Stimulated activated CD4-positive, alpha-beta T cell treated with anti-CD3 and anti-CD28 coated beads, Interleukin-1b, Interleukin-23, amount 100 ng/mL, for 4 hours (primary cell): Measurements from ENCODE around the gene ABCA1.
"Not testable (repeated sequence)": the region's sequence is repeated elsewhere in the genome, so short reads cannot be mapped to it uniquely, and the experiment has no call there.

ENCODE experiments used
- DNase-seq, 2 donors: peaks; one replicate each; pipeline ENCODE4 v3.0.0-alpha.2; 2020; ENCODE audit warnings: low read depth in 2 of 2

ABCA1 gene

DNA sequence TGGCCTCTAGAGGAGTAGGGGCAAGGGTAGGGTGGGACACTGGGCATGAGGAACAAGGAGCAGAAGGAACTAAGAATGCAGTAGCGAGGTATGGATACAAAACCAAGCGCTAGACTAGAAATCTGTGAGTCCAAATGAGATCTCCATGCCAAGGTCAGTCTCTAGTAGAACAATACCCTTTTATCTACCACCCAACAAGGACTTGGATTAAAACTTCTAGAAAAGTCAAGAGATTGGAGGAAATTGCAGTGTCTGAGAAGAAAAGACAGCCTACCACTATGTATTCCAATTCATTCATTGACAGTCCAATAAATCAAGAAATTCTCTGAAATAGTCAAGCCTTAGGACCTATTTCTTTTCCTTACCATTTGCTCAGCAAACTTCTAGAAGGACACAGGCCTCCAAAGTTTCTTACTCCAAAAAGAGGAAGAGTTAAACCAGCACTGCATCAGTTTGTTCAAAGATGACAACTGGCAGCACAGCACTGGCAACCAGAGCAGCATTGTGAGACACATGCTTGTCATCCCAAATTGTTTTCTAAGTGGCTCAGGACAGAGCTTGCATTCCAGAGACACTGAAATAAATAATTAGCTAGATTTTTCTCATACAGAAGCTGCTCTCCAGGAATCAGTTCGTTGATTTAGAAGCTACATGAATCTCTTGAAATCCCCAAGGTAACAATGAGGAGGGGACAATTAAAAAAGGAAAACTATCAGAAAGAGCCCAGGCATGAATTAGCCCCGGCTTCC lies 22.6 kb downstream of the ABCA1 start:
- DNase-seq = no peak

DNA sequence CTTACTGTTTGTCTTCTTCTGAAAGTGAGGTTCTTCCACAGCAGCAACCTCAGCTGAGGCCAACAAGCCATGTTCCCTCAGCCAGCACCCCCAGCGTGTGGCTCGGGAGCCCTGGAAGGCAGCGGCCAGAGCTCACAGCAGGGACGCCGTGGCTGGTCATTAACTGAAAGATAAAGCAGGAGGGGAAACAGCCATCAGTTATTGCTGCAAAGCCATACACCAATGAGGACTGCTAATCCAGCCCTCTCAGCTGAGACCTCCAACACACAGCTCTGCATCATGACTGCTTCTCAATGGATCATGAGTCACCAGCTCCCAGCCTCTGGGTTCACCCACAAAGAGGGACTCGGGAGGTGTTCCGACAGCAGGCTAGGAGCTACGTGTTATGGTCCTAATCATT lies 24.3 kb downstream of the ABCA1 start:
- no peak for DNase-seq

DNA sequence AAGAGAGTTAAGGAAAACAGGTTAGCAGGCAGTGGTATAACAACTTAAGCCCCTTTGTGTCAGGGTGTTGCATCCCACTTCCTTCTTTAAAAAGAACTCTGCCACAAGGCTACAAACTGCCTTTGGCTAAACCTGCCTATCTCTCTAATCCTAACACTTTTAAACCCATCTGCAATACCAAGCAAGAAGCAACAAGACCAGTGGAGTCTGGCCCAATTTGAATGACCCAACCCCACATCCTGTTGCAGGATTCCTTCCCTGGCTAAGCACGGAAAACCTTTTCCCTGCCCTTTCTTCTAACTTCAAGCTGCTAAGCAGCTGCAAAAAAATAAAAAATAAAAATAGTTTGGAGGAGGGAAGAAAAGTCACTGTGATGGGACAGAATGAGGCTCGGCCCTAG lies 27.1 kb downstream of the ABCA1 start:
- no peak for DNase-seq

DNA sequence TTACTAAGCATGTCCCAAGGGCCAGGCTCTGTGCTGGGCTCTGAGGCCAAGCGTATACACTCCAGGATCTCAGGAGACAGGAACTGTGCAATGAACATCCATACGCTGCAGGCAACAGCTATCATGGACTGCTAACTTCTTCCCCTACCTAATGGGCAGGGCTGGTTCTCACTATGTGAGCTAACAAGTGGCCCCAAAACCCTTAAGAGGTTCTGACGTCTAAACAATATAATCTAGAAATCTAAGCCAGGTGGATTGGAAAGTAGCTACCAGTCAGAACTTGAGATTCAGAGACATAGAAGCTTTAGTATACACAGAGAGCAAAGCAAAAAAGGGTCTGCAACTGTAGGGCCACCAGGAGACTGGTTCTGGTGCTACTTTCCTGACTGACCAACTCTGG lies 27.6 kb downstream of the ABCA1 start:
- DNase-seq = no peak

DNA sequence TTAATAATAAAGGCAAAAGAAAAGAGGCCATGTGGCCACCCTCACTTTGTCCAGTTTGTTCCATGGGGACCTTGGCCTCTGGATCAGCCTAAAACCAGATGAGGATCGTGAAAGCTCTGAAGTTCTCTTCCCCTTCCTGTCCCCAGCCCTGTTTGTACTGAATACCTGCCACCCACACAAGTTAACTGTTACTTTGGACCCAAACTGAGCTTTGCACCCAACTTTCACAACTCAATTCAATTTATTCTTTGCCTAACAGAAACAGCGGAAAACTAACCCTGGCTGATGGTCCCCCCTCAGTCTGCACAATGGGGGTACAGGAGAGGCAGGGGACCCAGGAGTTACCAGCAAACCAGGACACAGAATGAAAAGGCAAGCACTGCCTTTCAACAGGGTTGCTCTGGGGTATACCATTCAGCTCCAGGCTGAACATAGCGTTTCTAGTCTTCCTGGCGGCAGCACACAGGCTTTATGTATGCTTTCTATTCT lies 28.2 kb downstream of the ABCA1 start:
- no peak for DNase-seq

DNA sequence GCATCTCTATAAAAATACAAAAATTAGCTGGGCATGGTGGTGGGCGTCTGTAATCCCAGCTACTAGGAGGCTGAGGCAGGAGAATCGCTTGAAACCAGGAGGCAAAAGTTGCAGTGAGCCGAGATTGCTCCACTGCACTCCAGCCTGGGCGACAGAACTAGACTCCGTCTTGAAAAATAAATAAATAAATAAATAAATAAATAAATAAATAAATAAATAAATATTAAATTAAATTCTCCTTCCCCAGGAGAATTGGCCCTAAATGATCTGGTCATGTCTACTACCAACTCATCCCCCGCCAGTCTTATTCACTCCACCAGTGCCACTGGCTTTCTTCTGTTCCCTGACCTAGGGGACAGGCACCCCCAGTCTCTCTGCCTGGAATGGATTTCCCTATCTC lies 29.6 kb downstream of the ABCA1 start:
- DNase-seq = not testable (repeated sequence)

DNA sequence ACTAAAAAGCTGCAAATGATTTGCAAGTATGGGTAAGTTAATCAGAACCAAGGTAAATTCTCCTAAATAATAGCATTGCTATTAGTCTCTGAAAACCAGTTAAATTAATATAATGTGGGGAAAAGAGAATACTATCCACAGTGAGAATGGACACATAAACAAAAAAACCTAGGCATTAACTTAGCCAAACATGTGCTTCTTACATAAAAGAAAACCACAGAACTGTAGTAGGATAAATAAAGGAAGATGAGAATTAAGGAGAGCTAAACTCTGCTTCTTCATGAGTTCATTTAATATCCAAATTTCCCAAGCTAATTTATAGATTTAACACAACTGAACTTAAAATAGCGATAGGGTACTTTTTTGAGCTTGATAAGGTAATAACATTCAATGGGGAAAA lies 31.8 kb downstream of the ABCA1 start:
- DNase-seq = no peak

DNA sequence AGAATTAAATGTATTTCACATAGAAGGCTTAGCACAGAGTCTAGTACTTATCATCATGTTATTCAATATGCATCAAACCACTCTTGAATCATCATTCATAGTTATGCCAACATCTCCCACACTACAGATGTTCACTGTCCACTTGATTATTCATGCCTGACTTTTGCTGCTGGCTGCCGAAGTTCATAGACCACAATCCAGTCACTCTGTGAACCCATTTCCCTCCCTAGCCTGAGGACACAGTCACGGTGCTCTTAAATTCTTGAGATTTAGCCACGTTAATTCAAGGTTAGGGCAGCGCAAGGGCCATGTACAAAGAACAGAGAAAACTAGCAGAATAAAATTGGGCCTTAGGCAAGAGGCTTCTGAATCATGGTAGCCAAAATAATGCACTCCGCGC lies 32.4 kb downstream of the ABCA1 start:
- DNase-seq = no peak

DNA sequence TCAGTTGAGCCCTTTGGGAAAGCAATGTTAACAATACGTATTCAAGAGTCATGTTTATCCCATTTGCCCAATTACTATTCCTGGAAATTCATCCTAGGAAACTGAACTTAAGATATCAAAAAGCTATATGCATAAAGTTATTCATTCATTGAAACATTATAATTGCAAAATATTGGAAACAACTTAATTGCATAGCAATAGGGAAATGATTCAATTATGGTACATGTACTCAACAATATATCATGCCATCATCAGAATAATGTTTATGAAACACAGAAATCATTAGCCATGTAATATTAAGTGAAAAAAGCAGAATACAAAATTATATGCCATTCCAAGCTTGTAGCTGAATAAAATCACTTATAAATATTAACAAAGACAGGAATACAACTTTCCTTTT lies 35.3 kb downstream of the ABCA1 start:
- DNase-seq = no peak

DNA sequence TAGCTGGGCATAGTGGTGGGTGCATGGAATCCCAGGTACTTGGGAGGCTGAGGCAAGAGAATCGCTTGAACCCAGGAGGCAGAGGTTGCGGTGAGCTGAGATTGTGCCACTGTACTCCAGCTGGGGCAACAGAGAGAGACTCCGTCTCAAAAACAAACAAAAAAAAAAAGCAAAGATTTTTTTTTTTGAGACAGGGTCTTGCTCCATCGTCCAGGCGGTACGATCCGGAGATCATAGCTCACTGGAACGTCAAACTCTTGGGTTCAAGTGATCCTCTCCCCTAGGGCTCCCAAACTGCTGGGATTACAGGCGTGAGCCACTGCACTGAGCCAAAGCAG lies 37.6 kb downstream of the ABCA1 start:
- no peak for DNase-seq

DNA sequence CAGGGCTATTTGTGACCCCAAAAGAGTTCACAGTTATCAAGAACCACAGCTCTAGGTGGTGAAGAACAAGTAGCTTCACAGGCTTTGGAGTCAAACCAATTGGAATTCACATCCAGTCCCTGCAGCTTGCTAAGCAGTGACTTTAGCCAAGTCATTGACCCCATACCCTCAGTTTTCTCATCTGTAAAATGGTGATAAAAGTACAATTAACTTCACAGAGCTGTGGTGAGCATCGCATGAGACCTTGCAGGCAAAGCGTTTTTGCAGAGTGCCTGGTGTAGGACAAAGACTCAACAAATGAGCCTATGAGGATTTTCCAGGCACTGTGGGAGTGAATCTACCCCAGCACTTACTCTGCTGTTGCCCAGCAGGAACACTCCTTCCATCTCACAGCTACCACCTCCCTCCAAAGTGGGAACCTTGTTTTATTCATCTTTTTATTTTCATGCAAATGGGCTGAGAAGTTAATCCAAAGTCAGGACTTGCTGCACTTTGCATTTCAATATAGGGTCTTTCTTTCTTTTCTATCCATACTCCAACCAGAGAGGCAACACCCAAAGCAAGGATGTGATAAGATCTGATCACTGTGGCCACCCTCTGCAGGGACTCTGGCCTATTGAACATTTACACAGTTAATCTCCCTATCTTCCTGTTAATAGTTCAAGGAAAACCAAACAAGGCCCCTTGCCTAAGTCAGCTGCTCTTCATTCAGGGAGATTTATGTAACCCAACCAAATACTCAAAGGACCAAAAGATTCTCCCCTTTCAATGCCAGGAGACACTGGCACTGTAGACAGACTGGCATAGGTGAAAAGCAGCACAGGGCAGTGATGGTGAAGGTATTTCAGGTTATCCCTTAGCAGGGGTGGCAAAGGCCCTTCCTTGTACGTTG lies 41.9 kb downstream of the ABCA1 start:
- DNase-seq = no peak

DNA sequence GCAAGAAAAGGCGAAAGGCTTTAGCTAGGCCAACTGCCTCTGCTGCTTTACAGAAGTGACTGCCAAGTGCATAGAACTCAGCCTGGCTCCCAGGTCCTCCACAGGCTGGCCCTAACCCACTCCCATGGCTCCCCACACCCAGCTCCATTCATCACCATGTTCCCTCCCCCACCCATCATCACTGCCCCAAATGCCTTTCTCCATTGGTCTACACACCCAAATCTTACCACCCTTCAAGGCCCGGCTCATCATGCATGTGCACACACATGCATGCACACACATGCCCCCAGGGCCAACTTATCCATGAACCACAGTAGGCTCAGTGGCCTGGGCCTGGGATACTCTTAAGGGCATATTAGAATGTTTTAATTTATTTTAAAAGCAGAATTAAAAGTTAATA lies 44.8 kb downstream of the ABCA1 start:
- DNase-seq = no peak

DNA sequence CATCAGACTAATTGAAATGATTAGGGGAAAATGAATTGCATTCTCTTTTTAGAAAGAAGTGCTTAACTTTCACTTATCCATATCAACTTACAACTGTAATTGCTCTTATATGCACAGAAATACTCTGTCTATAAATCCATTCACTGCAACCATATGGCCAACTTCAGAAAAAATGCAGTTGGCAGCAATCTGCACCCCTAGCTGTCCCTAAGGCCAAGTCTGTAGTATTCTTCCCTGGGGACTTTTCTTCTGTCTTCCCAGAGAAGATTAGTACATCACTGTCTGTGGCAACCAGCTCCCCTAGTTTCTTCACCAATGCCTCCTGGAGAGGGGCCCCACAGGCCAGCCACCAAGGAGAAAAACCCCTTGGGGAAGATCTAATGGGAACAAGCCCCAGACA lies 45.4 kb downstream of the ABCA1 start:
- no peak for DNase-seq

DNA sequence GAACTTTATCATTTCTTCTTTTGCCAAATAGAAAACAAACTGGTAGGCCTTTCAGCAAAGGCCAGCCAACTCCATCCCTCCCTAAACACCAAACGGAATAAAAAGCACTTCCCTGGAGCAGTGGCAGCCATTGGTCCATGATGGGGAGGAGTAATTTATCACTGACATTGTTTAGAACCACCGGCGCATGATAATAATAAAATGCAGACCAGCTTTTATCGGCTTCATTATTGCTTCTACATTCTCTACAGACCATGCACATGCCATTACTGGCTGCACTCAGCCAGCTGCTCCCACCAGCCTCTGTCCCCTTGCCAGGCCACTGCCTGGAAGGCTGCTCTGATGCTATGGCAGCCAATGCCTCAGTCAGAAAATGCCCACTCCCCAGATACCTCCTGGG lies 45.9 kb downstream of the ABCA1 start:
- DNase-seq = no peak

DNA sequence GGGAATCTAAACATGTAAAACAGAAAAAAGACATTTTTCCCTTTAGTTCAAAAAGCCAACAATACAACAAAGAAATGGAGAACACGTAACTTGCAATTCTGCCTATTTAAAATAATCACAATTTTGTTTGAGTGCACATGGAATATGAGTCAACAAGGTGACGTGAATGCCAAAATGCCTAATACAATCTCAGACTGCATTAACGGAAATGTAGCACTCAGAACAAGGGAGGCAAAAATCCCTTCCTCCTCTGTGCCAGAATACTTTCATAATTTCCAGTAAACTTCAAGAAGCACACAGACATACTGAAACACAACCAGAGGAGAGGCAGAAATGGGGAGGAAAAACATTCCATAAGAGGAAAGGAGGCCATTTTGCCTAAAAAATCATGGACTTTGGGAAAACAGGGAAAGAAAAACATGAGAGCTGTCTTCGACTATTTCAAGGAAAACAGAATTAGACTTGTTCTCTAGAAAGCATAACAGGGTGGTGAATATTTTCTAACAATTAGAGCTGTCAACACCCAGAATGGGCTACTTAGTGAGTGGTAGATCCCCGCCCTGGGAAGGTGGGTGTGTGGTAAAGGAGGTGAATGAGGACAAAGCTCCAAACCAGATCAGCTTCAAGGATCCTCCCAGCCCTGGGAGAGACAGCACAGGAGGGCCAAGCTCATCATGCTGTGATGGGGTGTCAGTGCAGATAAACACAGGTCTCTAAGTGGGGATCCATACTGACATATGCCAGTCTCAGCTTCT lies 48.2 kb downstream of the ABCA1 start:
- no peak for DNase-seq

DNA sequence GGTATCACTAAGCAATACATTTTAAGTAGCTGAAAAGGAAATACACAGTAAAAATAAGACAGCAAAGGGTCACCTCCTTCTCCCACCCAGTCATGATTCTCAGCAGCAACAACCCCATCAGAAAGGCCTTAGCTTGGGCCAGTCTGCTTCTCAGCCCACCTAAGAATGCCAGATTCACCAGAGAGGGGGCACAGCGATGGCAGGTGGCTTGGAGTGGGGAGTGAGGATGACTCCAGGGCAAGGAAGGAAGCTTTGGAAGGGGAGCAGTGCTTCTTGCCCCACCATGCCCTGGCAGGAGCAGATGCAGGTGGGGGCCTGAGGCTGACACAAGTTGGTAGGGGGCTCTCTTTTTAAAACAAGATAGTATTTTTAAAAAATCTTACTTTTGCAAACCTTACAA lies 51.4 kb downstream of the ABCA1 start:
- no peak for DNase-seq

DNA sequence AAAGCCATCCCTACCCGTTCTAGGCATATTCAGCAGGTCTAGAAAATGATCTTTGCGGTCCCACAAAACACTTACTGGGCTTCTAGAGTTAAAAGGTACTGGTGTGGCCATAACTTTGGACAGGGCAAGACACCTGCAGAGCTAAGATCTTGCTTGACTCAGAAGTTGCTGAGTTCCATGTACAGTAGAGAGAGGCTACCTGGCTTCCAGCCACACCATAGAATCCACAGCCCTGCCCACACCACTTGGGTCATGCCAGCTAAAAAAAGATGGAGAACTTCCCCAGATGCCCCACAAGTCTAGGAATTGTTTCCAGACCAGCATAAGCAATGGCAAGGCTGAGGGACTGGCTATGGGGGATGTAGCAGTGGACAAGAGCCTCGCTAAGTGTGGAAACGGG lies 52.1 kb downstream of the ABCA1 start:
- DNase-seq = no peak

DNA sequence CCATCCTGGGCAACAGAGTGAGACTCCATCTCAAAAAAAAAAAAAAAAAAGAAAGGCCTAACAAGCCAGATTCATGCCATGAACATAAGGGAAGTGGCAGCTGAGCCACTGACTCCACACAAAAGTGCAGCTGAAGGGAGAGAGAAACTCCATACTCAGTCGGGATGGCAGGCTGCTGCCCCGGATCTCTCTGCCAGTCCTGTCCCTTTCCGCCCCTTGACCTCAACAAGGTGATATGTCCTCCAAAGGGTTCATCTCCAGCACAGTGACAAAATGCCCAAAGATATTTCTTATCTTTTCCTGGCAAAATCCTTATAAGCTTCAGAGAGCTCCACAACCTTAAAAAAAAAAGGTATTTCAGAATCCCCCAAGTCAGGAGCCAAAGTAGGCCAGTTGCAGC lies 52.6 kb downstream of the ABCA1 start:
- no peak for DNase-seq

DNA sequence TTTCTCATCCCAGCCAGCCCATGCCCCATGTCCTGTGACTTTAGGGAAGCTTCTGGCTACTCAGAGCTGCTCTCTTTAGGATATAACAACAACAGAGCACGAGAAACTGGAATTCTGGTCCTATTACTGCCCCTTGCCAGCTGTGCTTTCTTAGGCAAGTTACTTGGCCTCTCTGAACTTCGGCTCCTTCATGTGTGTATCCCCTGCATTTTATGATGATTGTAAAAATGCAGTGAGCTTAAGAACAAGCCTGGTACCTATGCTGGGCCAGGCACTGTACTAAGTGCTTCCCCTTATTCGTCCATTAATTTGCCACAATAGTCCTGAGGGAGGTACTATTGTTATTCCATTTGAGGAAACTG lies 54.5 kb downstream of the ABCA1 start:
- DNase-seq = no peak

DNA sequence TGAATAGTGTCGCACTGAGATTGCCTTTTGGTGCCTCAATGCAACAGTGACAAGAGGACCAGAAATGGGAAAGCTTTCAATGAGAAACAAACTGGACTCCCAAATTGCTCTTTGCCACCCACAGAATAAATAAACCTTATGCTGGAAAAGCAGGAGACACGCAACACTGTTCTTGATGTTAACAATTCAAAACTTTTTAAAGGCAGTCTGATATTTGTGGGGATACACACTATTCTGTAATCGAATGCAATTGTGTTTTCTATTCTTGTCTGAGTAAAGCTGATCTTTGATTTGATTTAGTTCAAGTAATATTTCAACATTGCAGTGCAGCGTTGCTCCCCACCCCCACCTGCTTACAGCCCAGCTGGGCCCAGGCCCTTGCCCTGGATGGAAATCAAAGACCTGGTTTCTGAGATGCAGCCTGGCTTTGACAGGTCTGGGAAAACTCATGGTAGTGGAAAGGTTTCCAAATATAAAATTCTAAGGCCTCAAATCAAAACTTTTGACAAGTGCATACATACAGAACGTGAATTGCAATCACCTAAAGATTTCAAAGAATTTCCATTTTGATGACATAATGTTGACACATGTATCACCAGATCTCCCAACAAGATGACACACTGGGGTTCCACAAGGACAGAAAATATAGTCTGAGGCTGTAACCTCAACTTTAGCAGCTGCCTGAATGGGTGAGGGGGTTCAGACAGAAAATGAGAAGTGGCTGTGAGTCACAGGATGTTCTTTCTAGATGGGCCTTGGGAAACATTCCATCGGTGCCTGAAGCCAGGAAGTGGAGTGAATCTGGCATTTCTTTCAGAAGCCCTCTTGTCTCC lies 55.1 kb downstream of the ABCA1 start:
- DNase-seq = no peak

DNA sequence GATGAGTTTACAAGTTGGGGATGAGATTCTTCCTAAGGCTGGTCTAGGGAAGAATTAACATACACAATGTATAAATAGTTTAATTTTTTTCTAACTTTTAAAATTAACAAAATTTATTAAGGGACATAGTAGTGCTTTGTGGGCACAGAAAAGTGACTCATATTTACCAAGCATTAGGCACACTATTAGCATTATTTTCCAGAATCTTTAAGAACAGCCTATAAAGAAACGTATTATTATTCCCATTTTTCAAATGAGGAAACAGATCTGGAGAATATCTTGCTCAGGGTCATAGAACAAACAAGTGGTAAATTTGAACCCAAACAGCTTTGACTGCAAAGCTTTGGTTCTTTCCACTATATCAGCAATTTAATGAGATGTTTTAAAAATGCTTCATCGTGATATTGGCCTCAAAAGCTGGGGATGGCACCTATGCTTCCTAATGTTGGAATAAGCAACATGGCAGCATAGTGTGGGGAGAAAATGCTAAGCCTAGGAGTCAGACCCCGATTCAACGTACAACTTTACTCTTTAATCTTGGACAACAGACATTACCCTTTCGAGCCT lies 55.9 kb downstream of the ABCA1 start:
- no peak for DNase-seq
